GM19099 (cell line): ENCODE data around the gene HMGCR.

Experiments
- POLR2A ChIP-seq: IDR thresholded peaks from 3 replicates; pipeline ENCODE4 v1.6.1; 2011; ENCODE audit warnings: low read depth; ENCODE audit not compliant: insufficient read length; ENCODE audit errors: extremely low read depth

The HMGCR gene

DNA sequence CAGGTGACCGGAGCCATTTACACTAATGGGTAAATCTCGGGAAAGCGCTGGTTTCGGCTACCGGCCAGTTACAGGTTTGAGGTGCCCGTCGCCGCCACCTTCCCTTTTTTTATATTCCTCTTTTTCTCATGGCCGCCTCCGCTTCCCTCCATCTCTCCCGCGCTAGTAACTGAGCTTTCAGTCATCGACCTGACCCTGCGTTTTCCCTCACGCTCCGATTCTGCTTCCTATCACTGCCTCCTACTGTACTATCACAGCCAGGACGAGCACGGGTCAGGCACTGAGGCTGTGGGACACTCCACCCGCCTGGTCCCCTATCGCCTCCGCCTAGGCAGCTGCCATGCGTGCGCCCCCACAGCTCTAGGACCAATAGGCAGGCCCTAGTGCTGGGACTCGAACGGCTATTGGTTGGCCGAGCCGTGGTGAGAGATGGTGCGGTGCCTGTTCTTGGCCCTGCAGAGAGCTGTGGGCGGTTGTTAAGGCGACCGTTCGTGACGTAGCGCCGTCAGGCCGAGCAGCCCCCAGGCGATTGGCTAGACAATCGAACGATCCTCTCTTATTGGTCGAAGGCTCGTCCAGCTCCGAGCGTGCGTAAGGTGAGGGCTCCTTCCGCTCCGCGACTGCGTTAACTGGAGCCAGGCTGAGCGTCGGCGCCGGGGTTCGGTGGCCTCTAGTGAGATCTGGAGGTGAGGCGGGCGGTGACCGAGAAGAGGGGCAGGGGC lies at the start of gene HMGCR:
TSS of gene HMGCR (plus strand) at position 606 of the 722 bp plus-strand sequence. CDS start 5,386 bp downstream, outside the sequence.
- peak; percentile 99 for TF ChIP-seq POLR2A

DNA sequence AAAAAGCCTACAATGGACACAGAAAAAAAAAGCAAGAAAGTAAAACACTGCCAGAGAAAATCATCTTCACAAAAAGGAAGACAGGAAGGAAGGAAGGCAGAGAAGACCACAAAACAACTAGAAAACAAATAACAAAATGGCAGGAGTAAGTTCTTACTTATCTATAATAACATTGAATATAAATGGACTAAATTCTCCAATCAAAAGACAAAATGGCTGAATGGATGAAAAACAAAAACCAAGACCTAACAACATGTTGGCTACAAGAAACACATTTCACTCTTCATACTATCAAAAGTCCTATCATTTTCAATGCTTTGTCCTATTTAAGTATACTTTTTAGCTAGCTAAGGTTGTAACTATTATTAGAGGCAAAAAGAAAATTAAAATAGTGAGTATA lies 36.9 kb upstream of the HMGCR start:
- no peak for TF ChIP-seq POLR2A

DNA sequence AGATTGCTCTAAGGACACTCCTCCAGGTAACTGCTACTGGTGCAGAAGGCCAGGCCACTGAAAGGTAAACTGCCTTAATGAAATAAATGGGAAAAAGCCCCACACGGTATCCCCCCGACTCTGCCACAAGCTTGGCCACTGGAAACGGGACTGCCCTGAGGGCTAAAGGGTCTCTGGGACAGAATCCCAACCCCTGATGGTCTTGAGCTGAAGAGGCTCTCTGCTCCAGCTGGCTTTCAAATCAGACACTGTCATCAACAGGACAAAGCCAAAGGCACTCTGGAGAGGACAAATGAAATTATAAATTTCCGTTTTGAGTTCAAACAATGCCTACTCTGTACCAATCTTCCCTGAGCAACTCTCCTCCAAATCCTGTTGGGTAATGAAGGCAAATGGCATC lies 33.6 kb upstream of the HMGCR start:
- no peak for TF ChIP-seq POLR2A

- no peak for TF ChIP-seq POLR2A
Observed at GRCh38 chr5:75306746-75307145, 30.3 kb upstream of the HMGCR start.

DNA sequence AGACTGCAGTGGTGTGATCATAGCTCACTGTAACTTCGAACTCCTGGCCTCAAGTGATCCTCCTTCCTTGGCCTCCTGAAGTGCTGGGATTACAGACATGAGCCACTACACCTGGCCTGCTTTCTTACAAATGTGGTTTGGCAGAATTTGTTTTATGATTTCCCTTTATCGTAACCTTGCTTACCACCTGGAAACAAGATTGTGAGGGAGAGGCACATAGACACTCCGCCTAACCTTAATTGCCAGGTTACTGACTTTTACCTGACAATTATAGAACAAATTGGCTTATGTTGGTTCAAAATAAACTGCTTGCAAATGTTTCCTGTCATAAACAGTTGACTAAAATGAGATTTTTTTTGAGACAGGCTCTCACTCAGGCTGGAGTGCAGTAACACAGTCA lies 26.8 kb upstream of the HMGCR start:
- TF ChIP-seq POLR2A = no peak

- no peak for TF ChIP-seq POLR2A
Observed at GRCh38 chr5:75319638-75320037, 17.4 kb upstream of the HMGCR start.

DNA sequence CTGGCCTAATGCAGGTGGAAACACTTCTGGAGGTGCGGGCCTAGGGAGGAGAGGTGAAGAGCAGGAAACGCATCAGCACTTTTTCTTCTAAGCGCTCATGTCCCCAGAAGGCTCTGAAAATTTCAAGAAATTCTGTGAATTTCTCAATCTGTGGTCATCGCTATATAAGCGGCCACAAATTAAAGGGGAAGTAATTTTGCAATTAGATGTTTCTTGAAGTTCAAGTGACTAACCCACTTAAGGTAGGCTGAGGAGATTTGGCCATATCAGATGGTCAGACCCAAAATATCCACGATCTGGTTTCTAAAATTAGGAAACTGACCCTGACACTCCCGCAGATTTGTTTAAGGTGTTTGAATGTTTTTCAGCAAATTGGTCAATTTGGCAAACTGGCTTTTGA lies 16.6 kb upstream of the HMGCR start:
- TF ChIP-seq POLR2A = no peak

- TF ChIP-seq POLR2A = no peak
Observed at GRCh38 chr5:75322066-75322465, 15.0 kb upstream of the HMGCR start.

GRCh38 chr5:75324791-75325190 lies 12.2 kb upstream of the HMGCR start:
- TF ChIP-seq POLR2A = no peak

GRCh38 chr5:75325242-75325641 lies 11.8 kb upstream of the HMGCR start:
- no peak for TF ChIP-seq POLR2A

GRCh38 chr5:75330404-75330803 lies 6.6 kb upstream of the HMGCR start:
- no peak for TF ChIP-seq POLR2A

DNA sequence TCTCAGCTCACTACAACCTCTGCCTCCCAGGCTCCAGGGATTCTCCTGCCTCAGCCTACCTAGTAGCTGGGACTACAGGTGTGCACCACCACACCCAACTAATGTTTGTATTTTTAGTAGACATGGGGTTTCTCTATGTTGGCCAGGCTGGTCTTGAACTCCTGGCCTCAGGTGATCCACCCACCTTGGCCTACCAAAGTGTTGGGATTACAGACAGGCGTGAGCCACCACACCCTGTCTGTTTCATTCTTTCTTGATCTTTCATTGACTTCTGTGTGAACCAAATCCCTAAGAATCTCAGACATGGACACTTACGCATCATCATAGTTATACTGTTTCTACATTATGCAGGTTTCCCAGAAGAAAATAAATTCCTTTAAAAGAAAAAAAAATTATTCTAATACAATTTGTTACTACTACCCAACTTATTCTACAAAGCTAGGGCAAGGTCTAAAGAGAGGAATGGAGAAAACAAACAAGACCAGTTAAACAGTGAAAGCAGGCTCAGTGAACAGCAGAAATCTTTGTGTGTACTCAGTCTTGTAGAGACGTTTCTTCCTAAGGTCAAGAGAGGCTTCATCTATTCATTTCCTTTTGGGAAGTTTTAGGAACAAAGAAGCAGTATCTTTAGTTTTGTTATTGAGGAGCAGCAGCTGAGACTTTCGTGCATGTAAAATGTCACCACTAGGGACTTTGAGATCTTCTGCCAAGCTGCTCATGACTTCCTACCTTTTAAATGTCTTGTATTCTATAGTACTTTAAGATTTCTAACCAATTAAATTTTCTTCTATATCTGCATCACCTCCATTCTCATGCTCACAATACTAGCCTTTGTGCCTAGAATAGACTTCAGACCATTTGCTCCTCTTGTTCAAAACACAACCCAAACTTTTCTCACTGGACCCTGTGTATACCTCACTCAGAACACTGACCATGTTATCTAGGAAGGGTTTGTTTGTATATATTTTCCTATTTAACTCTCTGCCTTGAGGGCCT lies 5.6 kb upstream of the HMGCR start:
- no peak for TF ChIP-seq POLR2A

GRCh38 chr5:75335486-75335885 lies 1.5 kb upstream of the HMGCR start:
- TF ChIP-seq POLR2A = no peak

DNA sequence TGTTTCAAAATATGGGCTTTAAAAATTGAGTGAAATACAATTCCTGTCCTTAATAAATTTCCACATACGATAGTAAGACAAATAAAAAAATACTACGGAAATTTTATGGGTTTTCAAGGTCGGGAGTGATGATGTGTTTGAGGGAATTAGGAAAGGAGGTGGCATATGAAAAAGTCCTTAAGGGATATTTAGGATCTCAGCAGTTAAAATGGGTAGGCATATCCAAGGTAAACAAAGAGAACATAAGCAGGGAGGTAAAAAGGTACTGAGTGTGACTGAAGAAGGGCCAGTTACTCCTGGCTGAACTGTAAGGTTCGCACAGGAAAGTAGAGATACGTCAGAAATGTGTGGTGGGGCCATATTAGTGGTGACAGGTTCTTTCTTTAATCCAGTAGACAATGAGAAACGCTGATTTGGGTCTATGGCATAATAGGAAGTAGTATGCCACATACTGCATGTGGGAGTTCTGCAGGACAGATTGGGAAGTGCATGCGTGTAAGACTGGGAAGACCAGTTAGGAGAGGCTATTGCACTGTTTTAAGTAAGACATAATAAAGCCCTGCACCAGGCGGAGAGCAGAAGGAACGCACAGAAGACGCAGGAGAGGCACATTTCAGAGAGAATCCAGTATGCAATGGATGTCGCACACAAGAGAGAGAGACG lies 937 bp upstream of the HMGCR start:
- no peak for TF ChIP-seq POLR2A

- TF ChIP-seq POLR2A = no peak
Observed at GRCh38 chr5:75337366-75338021, 474 bp downstream of the HMGCR start.

DNA sequence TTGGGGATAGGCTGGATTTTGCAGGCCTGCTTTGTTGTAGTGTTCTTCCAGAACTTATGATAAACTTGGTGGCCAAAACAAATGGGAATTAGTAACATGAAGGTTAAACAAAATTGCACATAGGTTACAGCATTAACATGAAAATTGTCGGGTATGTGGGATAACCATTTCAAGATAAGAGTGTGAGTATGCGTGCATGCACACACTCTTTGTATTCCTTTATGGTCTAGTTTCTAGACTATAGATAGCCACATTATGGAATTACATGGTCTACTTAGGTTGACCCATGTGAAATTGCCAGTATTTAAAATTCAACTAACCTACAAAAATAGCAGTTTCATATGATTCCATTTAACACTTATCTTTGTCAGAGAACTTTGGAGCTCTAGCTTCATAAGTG lies 1.4 kb downstream of the HMGCR start:
- TF ChIP-seq POLR2A = no peak
